ENCODE measurements around the gene ASIC2. TPM values are rescaled to one million over a fixed set of nuclear protein-coding genes. Genes with fewer than 3 reads are reported as not detected.

ASIC2 gene
- total RNA-seq, 1 experiment from 2014 or later: 0.74 TPM

- no peak overlapping the region for H3K4me2 ChIP-seq (ENCODE audit: insufficient read depth, insufficient read length, low read length)
- H3K27me3 ChIP-seq (ENCODE audit: insufficient read depth, low read length): no peaks in the 10 kb centered on the region
- no peaks in the 10 kb centered on the region for H3K9me3 ChIP-seq (ENCODE audit: control insufficient read depth, low read depth, low read length)
- no peak overlapping the region for H3K4me3 Mint-ChIP-seq
- no peak overlapping the region for H2BK20ac ChIP-seq (ENCODE audit: low read depth, low read length, poor library complexity, severe bottlenecking)
- H3K36me3 Mint-ChIP-seq (ENCODE audit: insufficient read depth in 1 of 3, low read depth in 3 of 3): no peaks in the 10 kb centered on the region
- no peak overlapping the region for H3K56ac ChIP-seq (ENCODE audit: insufficient read length, low read depth, low read length)
- no peaks in the 10 kb centered on the region for H3K4me1 ChIP-seq (ENCODE audit: insufficient read depth, low read length)
- H2BK5ac ChIP-seq (ENCODE audit: insufficient read length, low read length): no peak overlapping the region
- no peak overlapping the region for H3T11ph ChIP-seq (ENCODE audit: low read length)
- H3K27ac ChIP-seq (ENCODE audit: insufficient read length, low read depth, low read length): no peak overlapping the region
- no peak overlapping the region for H4K91ac ChIP-seq (ENCODE audit: insufficient read length, low read depth, low read length)
- H4K5ac ChIP-seq (ENCODE audit: insufficient read length, low read depth, low read length): no peak overlapping the region
- H4K8ac ChIP-seq (replicated peaks; ENCODE audit: insufficient read length, low read depth, low read length): no peak overlapping the region
- H2BK15ac ChIP-seq (ENCODE audit: low read depth, low read length): no peak overlapping the region
- H2BK120ac ChIP-seq (ENCODE audit: low read depth, low read length, poor library complexity, severe bottlenecking): no peak overlapping the region
- H3K79me1 ChIP-seq (ENCODE audit: insufficient read depth, low read depth, low read length, poor library complexity, severe bottlenecking): no peaks in the 10 kb centered on the region
- no peak overlapping the region for H2AFZ ChIP-seq (ENCODE audit: low read length)
- no peak overlapping the region for H2AK5ac ChIP-seq (ENCODE audit: insufficient read length, low read length)
- no peak overlapping the region for H3K14ac ChIP-seq (ENCODE audit: insufficient read depth, low read length)
- no peak overlapping the region for H2BK12ac ChIP-seq (ENCODE audit: insufficient read length, low read depth, low read length)
- no peaks in the 10 kb centered on the region for H3K23me2 ChIP-seq (ENCODE audit: insufficient read length, low read depth, low read length, poor library complexity, severe bottlenecking)
- no peak overlapping the region for H3K18ac ChIP-seq (ENCODE audit: insufficient read length, low read depth, low read length)
- TF ChIP-seq, protein P1, sequence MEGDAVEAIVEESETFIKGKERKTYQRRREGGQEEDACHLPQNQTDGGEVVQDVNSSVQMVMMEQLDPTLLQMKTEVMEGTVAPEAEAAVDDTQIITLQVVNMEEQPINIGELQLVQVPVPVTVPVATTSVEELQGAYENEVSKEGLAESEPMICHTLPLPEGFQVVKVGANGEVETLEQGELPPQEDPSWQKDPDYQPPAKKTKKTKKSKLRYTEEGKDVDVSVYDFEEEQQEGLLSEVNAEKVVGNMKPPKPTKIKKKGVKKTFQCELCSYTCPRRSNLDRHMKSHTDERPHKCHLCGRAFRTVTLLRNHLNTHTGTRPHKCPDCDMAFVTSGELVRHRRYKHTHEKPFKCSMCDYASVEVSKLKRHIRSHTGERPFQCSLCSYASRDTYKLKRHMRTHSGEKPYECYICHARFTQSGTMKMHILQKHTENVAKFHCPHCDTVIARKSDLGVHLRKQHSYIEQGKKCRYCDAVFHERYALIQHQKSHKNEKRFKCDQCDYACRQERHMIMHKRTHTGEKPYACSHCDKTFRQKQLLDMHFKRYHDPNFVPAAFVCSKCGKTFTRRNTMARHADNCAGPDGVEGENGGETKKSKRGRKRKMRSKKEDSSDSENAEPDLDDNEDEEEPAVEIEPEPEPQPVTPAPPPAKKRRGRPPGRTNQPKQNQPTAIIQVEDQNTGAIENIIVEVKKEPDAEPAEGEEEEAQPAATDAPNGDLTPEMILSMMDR (conservative IDR thresholded peaks at IDR 0.05): no peak
- peaks cover 17% of the 10 kb centered on the region for H3K27me3 Mint-ChIP-seq (ENCODE audit: low read depth)
- no peak for DNase-seq
- H3K79me2 ChIP-seq (ENCODE audit: insufficient read depth, low read length): no peaks in the 10 kb centered on the region
- H3K9ac ChIP-seq (ENCODE audit: extremely low read depth, insufficient read length, low read length): no peak overlapping the region
- no peak overlapping the region for H3K27ac Mint-ChIP-seq
- no peak overlapping the region for H3K23ac ChIP-seq (ENCODE audit: insufficient read length, low read depth, low read length)
- H3K4me1 Mint-ChIP-seq: peaks cover 10% of the 10 kb centered on the region in 2 experiments
- no CpG with 5 or more reads among the region's 7 CpGs for WGBS (ENCODE audit: extremely low coverage, insufficient read length, low lambda C conversion rate)
- H3K4ac ChIP-seq (ENCODE audit: low read depth, low read length): no peak overlapping the region
- H4K20me1 ChIP-seq (ENCODE audit: control insufficient read depth, insufficient read depth, insufficient read length): no peaks in the 10 kb centered on the region
- no peaks in the 10 kb centered on the region for H3K9me3 Mint-ChIP-seq
Observed at GRCh38 chr17:33007186-33007585, 285.9 kb downstream of the ASIC2 start.

Measured in H9 (cell line).